Measurements from ENCODE around the gene ARRB1.
A peak's percentile ranks its signal among the peaks of the same experiment; 100 is the strongest.
"Not testable (repeated sequence)": the region's sequence is repeated elsewhere in the genome, so short reads cannot be mapped to it uniquely, and the experiment has no call there.

The ARRB1 gene

DNA sequence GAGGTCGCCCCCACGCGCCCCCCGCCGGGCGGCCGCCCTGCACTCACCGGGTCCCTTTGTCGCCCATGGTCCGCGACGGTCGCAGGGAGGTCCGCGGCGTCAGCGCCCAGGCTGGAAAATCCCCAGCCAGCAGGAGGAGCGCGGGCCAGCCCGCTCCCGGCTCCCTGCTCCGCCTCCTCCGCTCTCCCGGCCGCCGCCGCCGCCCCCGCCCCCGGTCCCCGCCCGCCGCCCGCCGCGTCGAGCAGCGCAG is at the start of gene ARRB1:
Gene ARRB1 (minus strand): TSS at position 121 of the 250 bp plus-strand sequence. CDS start 54 bp downstream, at position 67.
- DNase-seq = no peak

DNA sequence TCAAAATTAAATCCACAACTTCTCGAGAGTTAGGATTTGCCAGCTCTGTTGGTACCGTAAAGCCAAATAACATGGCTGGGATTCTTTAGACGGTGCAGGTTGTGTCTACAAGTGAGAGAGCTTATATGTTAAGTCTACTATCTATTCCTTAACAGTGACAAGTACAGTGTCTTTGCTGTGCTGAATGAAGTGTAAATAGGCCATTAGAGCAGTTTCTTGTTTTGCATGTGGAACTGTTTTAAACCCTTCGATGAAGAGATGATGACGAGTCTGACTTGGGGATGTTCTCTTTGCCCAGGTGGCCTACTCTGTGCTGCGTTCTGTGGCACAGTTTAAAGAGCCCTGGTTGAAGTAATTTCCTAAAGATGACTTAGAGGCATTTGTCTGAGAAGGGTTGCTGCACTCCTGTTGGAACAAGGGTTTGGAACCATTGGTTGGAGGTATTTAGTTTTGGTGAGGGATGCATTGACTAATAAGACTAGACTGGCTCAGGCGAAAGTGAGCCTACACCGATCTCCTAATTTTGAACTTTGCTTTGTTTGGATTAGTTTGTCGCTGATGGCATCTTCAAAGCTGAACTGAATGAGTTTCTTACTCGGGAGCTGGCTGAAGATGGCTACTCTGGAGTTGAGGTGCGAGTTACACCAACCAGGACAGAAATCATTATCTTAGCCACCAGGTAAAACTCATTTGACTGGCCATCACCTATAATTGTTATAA is 48.8 kb upstream of the ARRB1 start:
- DNase-seq = no peak

DNA sequence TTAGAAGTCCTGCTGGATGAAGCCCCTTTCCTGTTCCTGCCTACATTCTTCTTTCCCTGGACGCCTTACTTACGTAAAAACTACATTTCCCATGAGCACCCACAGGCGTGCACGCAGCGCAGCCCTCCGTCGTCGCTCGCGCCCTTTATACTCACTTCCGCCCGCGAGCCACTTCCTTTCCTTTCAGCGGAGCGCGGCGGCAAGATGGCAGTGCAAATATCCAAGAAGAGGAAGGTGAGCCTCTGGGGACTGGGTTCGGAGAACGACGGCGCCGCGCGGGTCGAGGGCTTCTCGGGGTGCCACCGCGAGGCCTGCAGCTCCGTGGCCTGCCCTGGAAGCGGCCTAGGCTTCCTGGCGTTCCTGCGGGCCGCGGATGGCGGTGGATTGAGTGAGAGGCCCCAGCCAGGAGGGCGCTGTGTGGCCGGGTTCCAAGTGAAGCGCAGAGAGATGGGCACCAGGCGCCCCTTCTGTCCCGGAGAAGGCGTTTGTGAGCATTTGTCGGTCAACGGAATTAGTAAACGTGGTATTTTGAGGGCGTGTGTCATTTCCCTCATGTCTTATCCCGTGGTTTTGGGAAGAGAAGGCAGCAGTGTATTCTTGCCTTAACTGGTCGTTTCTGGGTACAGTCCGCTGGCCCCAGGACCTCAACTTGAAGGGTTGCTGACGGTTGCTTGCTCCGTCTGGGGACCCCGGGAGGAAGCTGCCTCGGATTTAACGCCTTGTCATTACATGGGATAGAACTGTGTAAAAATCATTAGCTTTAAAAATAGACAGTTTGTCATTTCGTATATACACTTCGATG is 48.1 kb upstream of the ARRB1 start, which contains the start of gene RPS3:
Gene RPS3 (plus strand): TSS at position 175 of the 802 bp plus-strand sequence. CDS start 30 bp downstream, at position 205.
- peak; percentile 95 for DNase-seq

DNA sequence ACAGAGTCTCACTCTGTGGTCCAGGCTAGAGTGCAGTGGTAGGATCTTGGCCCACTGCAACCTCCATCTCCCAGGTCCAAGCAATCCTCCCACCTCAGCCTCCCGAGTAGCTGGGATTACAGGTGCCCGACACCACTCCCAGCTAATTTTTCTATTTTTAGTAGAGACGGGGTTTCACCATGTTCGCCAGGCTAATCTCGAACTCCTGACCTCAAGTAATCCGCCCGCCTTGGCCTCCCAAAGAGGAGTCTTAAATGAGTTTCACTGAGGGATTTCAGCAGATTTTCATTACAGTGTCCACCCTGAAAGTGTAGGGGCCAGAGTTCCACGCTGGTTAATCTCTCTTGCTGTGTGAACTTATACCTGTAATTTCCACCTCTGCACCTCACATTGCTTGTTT is 47.4 kb upstream of the ARRB1 start:
- no peak for DNase-seq

DNA sequence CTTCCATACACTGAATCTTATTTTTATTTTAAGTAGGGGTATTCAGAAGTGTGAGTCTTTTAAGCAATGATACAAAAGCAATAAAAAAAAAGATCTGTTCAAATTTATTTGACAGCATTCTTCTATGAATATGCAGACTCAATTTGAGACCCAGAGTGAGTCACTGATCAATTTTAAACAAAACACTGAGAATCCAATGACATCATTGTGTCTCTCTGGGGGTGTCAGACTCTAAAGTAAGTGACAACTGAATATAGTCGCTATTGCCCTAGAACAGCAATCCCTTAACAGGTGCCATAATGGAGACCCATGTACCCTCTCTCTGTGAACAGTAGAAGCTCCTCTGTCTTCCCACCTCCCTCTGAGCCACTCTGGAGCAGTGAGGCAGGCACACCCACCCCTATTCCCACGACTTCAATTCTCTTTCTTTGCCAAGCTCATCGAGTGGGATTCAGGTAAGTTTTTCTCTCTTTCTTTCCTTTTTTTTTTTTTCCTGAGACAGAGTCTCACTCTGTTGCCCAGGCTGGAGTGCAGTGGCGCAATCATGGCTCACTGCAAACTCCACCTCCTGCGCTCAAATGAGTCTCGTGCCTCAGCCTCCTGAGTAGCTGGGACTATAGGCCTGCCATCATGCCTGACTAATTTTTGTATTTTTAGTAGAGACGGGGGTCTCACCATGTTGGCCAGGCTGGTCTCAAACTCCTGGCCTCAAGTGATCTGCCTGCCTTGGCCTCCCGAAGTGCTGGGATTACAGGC is 42.8 kb upstream of the ARRB1 start:
- DNase-seq = no peak

DNA sequence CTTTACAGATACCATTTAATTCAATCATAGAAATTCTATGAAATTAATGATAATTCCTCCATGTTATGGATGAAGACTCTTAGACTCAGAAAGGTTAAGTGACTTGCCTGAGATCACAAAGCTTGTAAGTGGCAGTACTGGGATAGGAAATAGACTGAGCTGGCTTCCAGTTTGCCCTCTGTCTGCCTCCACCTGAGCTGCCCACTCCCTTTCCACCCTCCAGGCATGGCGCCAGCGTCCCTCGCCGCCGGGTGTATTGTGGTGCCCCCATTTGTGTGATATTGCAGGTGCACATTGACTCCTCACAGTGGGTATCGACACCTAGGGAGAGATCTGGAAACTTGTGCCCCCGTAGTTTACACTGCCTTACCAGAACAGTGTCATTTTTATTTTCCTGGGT is 38.5 kb upstream of the ARRB1 start:
- DNase-seq = no peak

DNA sequence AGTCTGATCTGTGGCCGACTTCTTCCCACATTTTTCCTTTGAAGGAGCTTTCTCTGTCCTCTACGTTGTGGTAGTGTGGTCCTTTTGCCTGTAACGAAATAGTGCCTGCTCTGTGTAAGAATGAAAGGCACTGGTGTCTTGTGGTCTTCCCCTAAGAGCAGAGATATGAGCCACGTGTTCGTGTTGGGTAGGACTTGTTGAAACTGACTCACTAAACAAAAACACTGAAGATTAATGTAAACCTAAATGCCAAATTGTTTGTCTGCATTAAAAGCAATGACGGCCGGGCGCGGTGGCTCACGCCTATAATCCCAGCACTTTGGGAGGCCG is 37.8 kb upstream of the ARRB1 start:
- no peak for DNase-seq

DNA sequence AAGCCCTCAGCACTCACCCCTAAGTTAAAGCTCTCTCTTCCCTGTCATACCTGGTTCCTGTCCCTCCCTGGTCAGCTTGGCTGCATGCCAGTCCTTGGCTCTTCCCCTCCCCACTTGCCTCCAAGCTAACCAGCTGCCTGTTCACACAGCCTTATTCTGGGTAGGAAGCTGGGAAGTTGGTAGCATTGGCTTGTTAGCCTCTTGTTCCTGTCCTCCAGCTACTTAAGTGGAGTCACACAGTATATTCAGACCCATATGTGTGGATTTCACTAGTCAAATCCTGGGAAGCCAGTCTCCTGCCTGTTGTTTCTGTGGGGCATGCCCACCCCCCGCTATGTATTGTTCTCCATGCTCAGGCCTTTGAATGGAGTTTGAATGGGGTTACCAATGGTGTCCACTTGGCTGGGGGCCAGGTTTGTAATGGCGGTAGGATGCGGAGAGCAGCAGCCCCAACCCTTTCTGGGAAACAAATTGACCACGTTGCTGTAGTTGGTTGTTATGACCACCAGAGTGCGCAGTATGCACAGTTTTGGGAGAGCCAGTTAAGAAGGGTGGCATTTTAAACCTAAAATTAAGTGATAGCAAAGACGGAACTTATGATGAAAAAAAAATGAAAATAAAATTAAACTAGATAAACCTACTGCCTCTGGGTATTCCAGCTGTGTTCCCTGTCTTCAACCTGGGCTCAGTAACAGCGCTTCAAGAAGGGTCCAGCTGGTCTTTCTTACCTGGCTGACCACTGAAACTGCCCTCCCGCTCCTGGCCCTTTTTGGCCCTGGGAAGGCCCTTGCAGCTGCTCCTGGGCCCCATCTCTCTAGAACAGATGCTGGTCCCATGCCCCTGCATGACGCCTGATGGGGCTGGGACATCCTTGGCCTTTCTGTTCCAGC is 37.2 kb upstream of the ARRB1 start:
- DNase-seq = peak; percentile 83

DNA sequence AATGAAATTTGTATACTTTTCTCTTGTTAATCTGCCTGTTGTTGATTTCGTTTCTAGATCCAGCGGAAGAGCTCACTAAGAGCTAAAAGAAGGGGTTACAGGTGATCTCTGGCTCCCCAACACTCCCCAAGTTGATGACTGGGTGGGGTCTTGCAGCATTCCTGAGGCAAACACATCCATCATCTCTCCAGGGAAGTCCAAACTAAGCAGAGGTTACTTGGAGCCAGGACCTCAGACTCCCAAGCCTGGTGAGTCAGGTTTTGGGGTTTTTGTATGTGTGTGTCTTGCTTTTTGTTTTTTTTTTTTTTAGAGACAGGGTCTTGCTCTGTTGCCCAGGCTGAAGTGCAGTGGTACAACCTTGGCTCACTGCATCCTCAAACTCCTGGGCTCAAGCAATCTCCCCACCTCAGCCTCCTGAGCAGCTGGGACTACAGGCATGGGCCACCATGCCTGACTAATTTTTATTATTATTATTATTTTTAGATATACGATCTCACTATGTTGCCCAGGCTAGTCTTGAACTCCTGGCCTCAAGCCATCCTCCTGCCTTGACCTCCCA is 36.4 kb upstream of the ARRB1 start:
- no peak for DNase-seq

DNA sequence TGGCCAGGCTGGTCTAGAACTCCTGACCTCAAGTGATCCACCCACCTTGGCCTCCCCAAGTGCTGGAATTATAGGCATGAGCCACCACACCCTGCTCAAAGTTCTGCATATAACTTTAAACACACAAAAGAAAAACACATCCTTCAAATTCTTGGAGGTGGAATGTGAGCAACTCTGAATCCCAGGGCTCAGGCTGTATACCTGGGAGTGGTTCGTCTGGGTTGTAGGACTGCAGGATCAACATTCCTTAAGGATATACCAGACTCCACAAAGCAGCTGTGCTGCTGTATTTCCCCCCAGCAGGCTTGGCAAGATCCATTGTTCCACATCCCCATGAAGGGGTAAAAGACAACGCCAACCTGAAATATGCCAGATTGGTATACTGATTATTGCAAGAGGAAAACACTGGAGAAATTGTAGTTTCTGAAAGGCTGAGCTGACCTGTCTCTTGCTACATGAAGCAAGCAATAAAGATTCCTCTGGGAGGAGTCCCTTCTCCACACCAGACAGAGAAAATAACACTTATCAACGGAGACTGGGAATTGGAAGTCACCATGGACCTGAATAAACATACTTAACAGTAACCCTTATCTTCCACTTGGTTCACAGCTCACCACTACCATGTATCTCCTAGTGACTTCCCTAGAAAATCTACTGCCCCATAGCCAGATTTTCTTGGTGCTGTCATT is 35.6 kb upstream of the ARRB1 start:
- DNase-seq = no peak

DNA sequence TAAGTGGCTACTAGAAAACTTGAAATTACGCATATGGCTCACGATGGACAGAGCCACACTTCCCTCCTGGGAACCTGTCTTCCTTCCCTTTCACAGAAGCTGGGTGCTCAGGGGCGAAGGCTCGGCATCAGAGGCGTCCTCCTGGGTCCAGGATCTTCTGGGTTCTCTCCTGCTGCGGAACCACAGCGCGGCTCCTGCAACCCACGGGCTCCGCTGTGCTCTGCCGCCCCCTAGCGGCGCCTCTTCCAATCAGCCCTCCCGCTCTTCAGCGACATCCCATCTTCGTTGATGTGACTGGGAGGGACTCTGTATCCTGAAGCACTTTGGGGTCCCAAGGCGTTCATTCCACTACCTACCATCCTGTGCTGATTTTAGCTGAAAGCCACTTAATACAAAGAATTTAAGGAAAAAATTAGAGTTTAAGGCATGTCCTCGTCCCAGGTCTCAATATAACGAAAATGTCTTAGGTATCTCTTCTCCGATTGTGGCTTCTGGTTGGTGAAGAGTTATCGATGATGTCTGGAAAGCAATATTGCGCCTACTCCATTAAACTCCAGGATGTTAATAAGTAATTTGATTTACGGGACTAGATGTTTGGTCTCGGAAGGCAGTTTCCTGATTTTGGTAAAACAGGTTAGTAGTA is 33.1 kb upstream of the ARRB1 start:
- DNase-seq = peak; percentile 90

DNA sequence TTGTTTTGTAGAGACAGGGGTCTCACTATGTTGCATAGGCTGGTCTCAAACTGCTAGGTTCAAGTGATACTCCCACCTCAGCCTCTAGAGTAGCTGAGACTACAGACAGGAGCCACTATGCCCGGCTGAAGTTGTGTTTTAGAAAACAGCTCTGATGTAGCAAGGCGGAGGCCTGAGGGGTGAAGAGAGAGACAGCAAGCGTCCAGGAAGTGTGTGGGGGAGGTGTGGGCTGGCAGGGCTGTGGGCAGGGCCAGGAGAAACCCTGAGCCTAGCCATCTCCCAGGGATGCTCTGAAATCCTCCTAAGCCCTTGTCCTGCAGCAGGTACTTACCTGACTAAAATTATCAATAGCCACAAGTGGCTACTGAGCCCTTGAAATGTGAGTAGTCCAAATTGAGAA is 31.8 kb upstream of the ARRB1 start:
- DNase-seq = peak; percentile 30

DNA sequence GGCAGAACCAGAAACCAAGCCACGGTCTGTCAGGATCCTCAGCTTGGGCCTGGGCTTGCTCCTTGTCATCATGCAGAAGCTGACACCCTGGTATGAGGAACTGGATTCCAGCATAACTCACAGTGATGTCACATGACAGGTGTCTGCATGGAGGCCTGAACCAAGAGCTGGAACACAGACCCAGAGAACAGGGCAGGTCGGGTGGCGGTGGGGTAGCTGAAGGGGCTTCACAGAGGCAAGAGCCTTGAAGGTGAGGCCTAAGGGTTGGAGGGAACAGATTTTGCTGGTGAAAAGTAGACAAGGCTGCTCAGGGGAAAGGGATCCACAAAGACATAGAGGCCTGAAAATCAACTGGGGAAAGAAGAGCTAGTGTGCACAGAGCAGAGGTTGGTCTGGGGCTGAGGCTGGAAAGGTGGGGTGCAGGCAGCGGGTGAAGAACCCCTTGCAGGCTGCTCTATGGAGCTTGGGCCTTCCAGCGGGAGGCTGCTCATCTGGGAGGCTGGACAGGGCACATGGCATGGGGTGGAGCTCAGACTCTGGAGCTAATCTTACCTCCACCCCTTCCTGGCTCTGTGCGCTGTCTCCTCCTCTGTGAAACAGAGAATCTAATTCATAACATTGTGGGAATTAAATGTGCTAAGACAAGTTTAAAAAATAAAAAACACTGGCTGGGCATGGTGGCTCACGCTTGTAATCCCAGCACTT is 29.4 kb upstream of the ARRB1 start:
- DNase-seq = peak; percentile 68

DNA sequence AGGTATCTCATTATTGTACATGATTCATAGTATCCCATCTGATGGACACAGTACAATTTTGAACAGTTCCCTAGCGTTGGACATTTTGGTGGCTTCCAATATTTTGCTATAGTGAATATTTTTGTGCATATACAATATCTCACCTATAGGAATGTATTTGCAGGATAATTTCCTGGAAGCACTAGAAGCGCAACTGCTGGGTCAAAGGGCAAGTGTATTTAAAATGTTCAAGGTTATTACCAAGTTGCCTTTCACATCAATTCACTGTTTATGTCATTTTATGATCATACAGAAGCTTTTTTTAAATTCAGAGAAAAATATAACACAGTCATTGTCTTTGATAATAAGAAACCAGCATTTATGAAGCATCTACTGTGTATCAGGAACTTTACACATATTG is 28.8 kb upstream of the ARRB1 start:
- no peak for DNase-seq

DNA sequence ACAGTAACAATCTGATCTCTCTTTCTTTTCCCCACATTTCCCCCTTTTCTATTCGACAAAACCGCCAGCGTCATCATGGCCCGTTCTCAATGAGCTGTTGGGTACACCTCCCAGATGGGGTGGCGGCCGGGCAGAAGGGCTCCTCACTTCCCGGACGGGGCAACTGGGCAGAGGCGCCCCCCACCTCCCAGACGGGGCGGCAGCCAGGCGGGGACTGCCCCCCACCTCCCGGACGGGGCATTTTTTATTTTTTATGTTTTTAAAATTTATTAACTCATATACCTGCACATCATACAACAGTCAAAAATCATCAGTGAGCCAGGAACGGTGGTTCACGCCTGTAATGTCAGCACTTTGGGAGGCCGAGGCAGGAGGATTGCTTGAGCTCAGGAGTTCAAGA is 27.3 kb upstream of the ARRB1 start:
- not testable (repeated sequence) for DNase-seq

DNA sequence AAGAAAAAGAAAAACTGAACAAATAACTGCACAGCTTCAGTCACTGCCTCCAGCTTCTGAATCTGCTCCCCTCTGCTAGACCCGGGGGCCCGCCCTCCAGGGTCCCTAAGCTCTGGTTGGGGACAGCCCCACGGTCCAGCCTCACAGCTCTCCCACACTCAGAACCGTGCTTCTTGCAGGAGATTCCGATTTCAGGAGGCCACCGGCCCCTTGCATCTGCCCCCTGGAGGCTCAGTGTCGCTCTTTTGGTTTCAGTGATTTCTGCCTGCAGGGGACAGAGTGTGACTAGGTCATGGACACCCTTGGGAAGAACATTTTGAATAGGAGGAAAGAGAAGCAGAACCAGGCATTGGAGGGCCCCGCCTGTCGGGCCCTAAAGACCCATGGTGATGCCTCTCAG is 24.7 kb upstream of the ARRB1 start:
- no peak for DNase-seq

DNA sequence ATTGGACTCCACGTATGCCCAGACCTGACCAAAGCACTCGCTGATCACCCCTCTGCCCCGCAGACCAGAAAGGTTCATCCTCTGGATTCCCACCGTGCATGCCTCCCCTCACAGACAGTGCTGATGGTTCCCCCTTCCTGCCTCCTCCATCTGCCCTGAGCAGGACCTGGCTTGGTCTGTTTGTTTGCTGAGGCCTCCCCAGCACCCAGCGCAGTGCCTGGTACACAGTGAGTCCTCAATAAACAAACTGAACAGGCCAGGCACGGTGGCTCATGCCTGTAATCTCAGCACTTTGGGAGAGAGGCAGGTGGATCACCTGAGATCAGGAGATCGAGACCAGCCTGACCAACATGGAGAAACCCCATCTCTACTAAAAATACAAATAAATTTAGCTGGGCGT is 24.2 kb upstream of the ARRB1 start:
- no peak for DNase-seq

DNA sequence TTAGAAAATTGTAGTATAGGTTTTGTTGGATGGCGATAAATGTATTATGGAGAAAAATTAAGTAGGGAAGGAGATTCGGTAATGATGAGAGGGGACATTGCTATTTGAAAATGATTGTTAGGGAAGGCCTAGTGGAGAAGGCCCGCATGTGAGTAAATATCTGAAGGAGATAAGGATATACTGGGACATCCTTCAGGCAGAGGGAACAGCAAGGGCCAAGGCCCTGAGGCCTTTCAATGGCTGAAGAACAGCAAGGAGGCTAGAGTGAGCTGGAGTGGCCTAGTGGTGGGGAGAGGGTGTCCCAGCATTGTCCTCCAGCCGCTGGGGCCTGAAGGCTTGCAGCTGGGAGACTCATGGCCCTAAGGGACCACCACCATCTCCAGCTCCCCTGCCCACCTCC is 23.2 kb upstream of the ARRB1 start:
- no peak for DNase-seq

DNA sequence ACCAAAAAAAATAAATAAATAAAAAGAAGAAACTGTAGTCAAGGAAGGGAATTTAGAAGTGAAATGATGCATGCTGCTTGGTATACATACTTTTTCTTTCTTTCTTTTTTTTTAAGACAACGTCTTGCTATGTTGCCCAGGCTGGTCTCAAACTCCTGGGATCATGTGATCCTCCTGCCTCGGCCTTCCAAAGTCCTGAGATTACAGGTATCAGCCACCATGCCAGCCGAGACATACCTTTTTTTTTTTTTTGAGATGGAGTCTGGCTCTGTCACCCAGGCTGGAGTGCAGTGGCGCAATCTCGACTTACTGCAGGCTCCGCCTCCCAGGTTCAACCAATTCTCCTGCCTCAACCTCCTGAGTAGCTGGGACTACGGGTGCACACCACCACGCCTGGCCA is 21.7 kb upstream of the ARRB1 start:
- DNase-seq = no peak

DNA sequence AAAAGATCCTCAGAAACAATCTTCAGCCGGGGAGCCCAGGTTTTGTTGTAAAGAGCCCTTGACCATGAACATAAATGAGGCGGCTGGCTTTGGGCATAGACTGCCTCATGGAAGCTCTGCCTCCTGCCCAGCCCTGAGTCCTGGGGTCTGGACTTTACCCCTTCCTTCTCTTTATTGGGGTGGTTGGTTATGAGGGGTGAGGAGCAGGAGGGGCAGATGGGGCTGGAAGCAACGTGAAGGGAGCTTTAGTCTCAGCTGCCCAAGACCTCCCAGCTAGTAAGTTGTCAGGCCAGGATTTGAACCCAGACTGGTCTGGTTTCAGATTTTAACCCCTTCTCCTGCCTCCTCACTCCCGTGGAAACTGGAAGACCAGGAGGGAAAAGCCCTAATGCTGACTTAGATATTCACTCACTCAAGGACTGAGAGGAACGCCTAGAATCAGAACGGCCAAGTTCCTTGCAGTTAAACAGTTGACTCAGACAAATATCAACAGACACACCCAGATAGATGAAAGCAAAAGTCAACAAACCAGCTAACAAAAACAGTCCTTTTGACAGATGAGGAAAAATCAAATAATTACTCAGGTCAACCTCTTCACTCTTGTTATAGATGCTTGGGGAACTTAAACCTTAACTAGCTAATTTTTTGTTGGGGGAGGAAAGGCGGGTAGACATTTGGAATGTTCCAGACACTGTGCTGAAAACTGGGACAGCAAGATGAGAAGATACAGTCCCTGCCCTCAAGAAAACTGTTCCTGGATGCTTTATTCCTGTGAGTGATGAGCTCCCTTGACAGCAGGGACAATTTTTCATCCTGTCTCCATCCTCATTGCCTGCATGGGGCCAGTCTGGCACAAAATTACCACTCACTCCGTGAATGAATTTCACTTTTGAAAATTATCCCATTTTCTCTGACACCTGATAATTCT is 20.8 kb upstream of the ARRB1 start:
- DNase-seq = peak; percentile 61
